Fibroblast of pulmonary artery (primary cell): ENCODE measurements around the gene PMVK.

Source experiments
- DNase-seq: peaks from one replicate; pipeline ENCODE4 v3.0.0-alpha.2; 2010; ENCODE audit warnings: low read depth
- H3K4me3 ChIP-seq: replicated peaks from 2 replicates; pipeline ENCODE4 v1.5.1; 2011; ENCODE audit warnings: low read depth, mild to moderate bottlenecking, control low read depth, low read length, moderate library complexity
- TF ChIP-seq, protein P1 (sequence below): IDR thresholded peaks from 2 replicates; pipeline ENCODE4 v1.5.1; 2011; ENCODE audit warnings: mild to moderate bottlenecking, control low read depth, low read length, inconsistent platforms; ENCODE audit errors: missing control alignments

PMVK gene

DNA sequence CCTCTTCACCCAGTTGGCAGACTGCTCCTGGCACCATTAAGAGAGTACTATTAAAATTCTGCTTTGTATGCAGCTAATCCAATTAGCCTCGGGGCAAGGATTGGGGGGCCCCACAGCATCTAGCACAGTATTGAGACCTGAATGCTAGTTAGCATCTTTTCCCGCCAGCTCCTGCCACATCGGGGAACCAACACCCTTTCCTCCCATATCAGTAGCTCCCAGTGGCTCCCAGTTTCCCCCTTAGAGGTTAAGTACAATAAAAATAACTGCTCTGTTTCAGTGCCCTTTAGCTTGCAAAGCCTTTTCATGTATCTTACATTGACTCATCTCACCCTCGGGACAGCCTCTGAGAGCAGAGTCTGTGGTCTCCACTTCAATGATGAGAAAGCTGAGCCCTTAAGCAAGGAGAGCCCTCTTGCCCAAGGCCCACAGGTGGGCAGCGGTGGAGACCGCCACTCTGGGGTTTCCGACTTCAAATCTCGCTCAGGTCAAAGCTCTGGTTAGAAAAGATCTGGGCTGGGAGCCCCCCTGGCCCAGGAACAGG is 4.2 kb upstream of the PMVK start:
- H3K4me3 ChIP-seq, result no peak overlapping the region
- DNase-seq, result no peak
- TF ChIP-seq, protein P1, sequence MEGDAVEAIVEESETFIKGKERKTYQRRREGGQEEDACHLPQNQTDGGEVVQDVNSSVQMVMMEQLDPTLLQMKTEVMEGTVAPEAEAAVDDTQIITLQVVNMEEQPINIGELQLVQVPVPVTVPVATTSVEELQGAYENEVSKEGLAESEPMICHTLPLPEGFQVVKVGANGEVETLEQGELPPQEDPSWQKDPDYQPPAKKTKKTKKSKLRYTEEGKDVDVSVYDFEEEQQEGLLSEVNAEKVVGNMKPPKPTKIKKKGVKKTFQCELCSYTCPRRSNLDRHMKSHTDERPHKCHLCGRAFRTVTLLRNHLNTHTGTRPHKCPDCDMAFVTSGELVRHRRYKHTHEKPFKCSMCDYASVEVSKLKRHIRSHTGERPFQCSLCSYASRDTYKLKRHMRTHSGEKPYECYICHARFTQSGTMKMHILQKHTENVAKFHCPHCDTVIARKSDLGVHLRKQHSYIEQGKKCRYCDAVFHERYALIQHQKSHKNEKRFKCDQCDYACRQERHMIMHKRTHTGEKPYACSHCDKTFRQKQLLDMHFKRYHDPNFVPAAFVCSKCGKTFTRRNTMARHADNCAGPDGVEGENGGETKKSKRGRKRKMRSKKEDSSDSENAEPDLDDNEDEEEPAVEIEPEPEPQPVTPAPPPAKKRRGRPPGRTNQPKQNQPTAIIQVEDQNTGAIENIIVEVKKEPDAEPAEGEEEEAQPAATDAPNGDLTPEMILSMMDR, result no peak

DNA sequence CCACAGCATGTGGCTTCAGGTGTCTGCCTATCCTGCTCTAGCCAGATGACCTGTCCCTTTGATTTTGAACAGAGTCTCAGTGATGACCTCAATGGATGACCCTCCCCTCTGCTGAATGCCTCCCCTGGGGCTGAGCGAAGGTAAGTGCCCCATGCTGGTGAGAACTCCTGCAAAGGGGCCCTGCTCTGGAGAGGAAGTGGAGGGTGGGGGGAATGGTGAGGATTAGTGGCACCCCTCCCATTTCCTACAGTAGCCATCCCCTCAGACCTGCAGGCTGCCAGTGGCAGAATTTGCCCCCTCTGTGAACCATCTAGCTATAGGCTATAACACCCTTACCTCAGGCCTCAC is 3.7 kb upstream of the PMVK start:
- no peak overlapping the region for H3K4me3 ChIP-seq
- TF ChIP-seq, protein P1, result no peak
- no peak for DNase-seq

DNA sequence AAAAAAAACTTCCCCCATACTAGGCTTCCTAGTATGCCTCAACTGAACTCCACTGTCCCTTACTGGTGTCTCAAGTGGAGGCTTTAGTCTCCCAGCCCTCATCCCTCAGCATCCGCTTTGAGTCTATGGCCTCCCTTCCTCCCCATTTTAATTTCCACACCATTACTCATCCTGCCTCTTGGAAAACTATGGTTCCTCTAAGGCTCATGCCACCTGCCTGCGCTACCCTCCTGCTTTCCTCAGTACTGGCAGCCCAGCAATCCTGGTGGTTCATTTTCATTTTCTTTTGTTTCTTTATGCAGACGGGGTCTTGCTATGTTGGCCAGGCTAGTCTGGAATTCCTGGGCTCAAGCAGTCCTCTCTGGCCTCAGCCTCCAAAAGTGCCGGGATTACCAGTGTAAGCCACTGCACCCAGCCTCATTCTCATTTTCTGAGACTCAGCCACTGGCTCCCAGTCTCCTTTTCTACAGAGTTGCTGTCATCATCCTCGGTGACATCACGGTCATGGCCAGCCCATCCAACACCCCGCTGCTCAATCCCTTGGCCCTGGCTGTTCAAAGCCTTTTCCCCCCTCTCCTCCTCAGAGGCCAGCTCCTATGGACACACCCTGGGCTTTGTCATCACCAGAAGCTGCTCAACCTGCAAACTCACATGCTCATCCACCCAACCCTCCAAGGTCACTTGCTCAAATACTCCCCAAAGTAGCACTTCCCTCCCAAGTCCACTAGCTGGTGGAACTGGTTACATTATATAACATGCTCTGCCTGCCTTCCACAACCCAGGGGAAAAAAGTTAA is 2.3 kb upstream of the PMVK start:
- DNase-seq, result no peak
- TF ChIP-seq, protein P1, result no peak
- no peak overlapping the region for H3K4me3 ChIP-seq

DNA sequence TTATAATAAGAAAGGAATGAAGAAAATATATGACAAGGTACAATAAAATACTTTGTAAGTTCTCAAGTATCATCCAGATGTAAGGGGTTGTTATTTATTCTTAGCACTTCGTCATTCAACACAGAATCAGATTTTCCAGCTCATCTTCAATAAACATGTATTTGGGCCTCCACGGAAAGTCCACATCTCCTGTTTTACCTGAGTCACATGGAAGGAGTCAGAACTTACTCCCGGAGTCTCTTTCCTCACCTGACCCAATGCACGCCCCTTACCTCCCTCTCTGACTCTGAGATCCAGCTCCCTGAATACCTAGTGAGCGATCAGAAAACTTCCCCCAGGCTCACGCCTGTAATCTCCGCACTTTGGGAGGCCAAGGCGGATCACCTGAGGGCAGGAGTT is 1.5 kb upstream of the PMVK start:
- peak overlapping the region; percentile 90 for H3K4me3 ChIP-seq
- no peak for DNase-seq
- TF ChIP-seq, protein P1, result no peak

DNA sequence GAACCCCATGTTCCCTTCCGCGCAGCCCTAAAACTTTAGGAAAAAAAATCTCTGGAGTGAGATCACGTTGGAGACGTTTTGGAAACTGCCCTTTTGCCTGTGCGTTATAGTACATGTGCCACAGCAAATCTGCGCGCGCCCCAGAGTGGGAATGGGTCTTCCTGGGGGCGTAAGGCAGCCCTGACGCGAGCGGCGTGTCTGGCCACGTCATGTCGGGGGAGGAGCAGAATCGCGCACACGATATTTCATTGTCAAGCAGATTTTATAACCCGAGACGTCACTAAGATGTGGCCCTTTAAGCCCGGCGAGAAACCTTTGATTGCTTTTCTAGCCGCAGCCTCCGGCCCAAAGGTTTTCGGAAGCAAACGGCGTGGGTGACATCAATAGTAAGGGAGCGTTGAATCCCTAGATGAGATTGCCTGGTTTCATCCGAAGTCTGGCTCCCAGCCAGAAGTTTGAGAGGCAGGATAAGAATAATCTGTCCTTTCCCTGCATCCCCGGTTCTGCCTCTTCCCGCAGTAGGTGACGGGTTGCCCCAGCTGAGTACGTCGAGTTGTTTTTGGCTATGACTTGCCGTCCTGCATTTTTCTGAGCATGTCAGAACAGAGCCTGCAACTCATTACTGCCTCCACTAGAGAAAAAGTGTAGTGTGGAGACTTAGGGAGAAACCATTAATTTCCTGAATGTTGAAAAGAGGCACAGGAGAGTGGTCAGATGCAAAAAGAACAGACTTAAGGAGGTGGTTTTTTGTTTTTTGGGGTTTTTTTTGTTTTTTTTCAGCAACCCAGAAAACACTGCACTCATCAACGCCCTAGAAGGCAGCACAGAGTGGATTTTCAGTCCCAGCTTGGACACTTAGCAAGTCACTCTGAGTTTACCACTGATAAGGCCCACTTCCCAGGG is 817 bp upstream of the PMVK start:
- DNase-seq, result peak; percentile 98
- H3K4me3 ChIP-seq, result peak overlapping the region; percentile 90
- TF ChIP-seq, protein P1, result peak; percentile 36

DNA sequence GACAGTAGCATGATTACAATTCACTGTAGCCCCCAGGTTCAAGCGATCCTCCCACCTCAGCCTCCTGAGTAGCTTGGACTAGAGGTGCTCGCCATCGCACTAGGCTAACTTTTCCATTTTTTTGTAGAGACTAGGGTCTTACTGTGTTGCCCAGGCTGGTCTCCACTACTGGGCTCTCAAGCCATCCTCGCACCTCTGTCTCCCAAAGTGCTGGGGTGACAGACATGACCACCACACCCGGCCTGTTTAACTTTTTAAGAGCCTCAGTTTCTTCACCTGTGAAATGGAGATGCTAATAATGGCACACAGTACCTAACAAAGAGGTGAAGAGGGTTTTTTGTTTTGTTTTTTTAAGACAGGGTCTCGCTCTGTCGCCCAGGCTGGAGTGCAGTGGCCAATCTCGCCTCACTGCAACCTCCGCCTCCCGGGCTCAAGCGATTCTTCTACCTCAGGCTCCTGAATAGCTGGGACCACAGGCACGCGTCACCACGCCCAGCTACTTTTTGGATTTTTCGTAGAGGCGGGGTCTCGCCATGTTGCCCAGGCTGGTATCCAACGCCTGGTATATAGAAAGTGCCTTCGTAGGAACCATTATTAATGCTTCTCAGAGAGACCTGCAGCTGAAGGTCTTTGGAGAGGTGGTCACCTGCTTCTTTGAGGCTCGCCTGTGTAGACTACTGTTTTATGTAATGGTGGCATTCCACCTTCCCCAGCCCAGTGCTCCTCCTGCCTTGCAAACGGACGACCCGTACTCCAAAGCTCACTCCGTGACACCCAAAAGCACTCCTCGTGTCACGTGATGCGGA is 567 bp downstream of the PMVK start:
- TF ChIP-seq, protein P1, result no peak
- peak overlapping the region; percentile 90 for H3K4me3 ChIP-seq
- no peak for DNase-seq
